H9 (cell line): ENCODE results near the gene LIX1L. TPM values are rescaled to one million over a fixed set of nuclear protein-coding genes. Genes with fewer than 3 reads are reported as not detected.

Experiments used
- DNase-seq: peaks from one replicate; pipeline ENCODE4 v3.0.0-alpha.2; 2017
- H2AFZ ChIP-seq: one replicate; pipeline ENCODE4 v1.6.1; 2013; ENCODE audit warnings: mild to moderate bottlenecking, low read length, control low read depth, moderate library complexity
- H2AK5ac ChIP-seq: 2 replicates; pipeline ENCODE4 v1.6.1; 2013; ENCODE audit warnings: low read length, control low read depth, mixed read lengths; ENCODE audit not compliant: insufficient read length
- H2BK120ac ChIP-seq: one replicate; pipeline ENCODE4 v1.6.1; 2013; ENCODE audit warnings: low read depth, mild to moderate bottlenecking, low read length, control low read depth, inconsistent platforms; ENCODE audit not compliant: poor library complexity, severe bottlenecking
- H2BK12ac ChIP-seq: 2 replicates; pipeline ENCODE4 v1.6.1; 2013; ENCODE audit warnings: low read length, control low read depth, mixed read lengths, low read depth; ENCODE audit not compliant: insufficient read length
- H2BK15ac ChIP-seq: 2 replicates; pipeline ENCODE4 v1.6.1; 2013; ENCODE audit warnings: low read depth, low read length, control low read depth
- H2BK20ac ChIP-seq: one replicate; pipeline ENCODE4 v1.6.1; 2013; ENCODE audit warnings: low read depth, mild to moderate bottlenecking, low read length, control low read depth, inconsistent platforms; ENCODE audit not compliant: poor library complexity, severe bottlenecking
- H2BK5ac ChIP-seq: 2 replicates; pipeline ENCODE4 v1.6.1; 2013; ENCODE audit warnings: low read length, control low read depth, mixed read lengths; ENCODE audit not compliant: insufficient read length
- H3K14ac ChIP-seq: 2 replicates; pipeline ENCODE4 v1.6.1; 2013; ENCODE audit warnings: low read length, control low read depth; ENCODE audit not compliant: insufficient read depth
- H3K18ac ChIP-seq: 2 replicates; pipeline ENCODE4 v1.6.1; 2013; ENCODE audit warnings: low read depth, mild to moderate bottlenecking, mixed read lengths, low read length, control low read depth; ENCODE audit not compliant: insufficient read length
- H3K23ac ChIP-seq: 2 replicates; pipeline ENCODE4 v1.6.1; 2013; ENCODE audit warnings: low read length, control low read depth, mixed read lengths, low read depth; ENCODE audit not compliant: insufficient read length
- H3K23me2 ChIP-seq: 2 replicates; pipeline ENCODE4 v1.6.1; 2013; ENCODE audit warnings: low read depth, mild to moderate bottlenecking, mixed read lengths, low read length, control low read depth; ENCODE audit not compliant: insufficient read length, poor library complexity, severe bottlenecking
- H3K27ac ChIP-seq: 2 replicates; pipeline ENCODE4 v1.5.1; 2013; ENCODE audit warnings: low read length, control low read depth, mixed read lengths, low read depth; ENCODE audit not compliant: insufficient read length
- H3K27me3 ChIP-seq: 2 replicates; pipeline ENCODE4 v1.6.1; 2013; ENCODE audit warnings: low read length, control low read depth, inconsistent platforms; ENCODE audit not compliant: insufficient read depth
- H3K4ac ChIP-seq: 2 replicates; pipeline ENCODE4 v1.6.1; 2013; ENCODE audit warnings: low read depth, mild to moderate bottlenecking, control low read depth, inconsistent platforms, low read length, moderate library complexity
- H3K4me1 ChIP-seq: 2 replicates; pipeline ENCODE4 v1.6.1; 2013; ENCODE audit warnings: low read length, control low read depth, inconsistent platforms; ENCODE audit not compliant: insufficient read depth
- H3K4me2 ChIP-seq: 2 replicates; pipeline ENCODE4 v1.6.1; 2013; ENCODE audit warnings: low read length, control low read depth, mixed read lengths; ENCODE audit not compliant: insufficient read length, insufficient read depth
- H3K56ac ChIP-seq: 2 replicates; pipeline ENCODE4 v1.6.1; 2013; ENCODE audit warnings: low read depth, mild to moderate bottlenecking, mixed read lengths, low read length, control low read depth; ENCODE audit not compliant: insufficient read length
- H3K79me1 ChIP-seq: 2 replicates; pipeline ENCODE4 v1.6.1; 2013; ENCODE audit warnings: low read depth, mild to moderate bottlenecking, moderate library complexity, low read length, control low read depth, inconsistent platforms; ENCODE audit not compliant: insufficient read depth, poor library complexity, severe bottlenecking
- H3K79me2 ChIP-seq: 2 replicates; pipeline ENCODE4 v1.6.1; 2013; ENCODE audit warnings: low read length, control low read depth, inconsistent platforms; ENCODE audit not compliant: insufficient read depth
- H3K9ac ChIP-seq: 2 replicates; pipeline ENCODE4 v1.6.1; 2013; ENCODE audit warnings: low read length, control low read depth, mixed read lengths; ENCODE audit not compliant: insufficient read length; ENCODE audit errors: extremely low read depth
- H3K9me3 ChIP-seq: one replicate; pipeline ENCODE4 v1.6.1; 2013; ENCODE audit warnings: low read depth, low read length, inconsistent platforms; ENCODE audit not compliant: control insufficient read depth
- H3T11ph ChIP-seq: one replicate; pipeline ENCODE4 v1.6.1; 2013; ENCODE audit warnings: mild to moderate bottlenecking, low read length, control low read depth, inconsistent platforms
- H4K20me1 ChIP-seq: one replicate; pipeline ENCODE4 v1.6.1; 2013; ENCODE audit not compliant: control insufficient read depth, insufficient read length, insufficient read depth
- H4K5ac ChIP-seq: 2 replicates; pipeline ENCODE4 v1.6.1; 2013; ENCODE audit warnings: low read depth, mild to moderate bottlenecking, mixed read lengths, low read length, control low read depth; ENCODE audit not compliant: insufficient read length
- H4K8ac ChIP-seq: replicated peaks from 2 replicates; pipeline ENCODE4 v1.6.1; 2013; ENCODE audit warnings: low read length, control low read depth, mixed read lengths, low read depth; ENCODE audit not compliant: insufficient read length
- H4K91ac ChIP-seq: 2 replicates; pipeline ENCODE4 v1.6.1; 2013; ENCODE audit warnings: low read depth, mild to moderate bottlenecking, moderate library complexity, mixed read lengths, low read length, control low read depth; ENCODE audit not compliant: insufficient read length
- H3K27ac Mint-ChIP-seq, 3 experiments: 2 replicates in 2 of 3; 3 replicates in 1 of 3; pipeline ENCODE4 v1.8.0; 2020 to 2021; ENCODE audit warnings: mixed read lengths in 3 of 3, mild to moderate bottlenecking in 1 of 3, moderate library complexity in 1 of 3
- H3K27me3 Mint-ChIP-seq: 2 replicates; pipeline ENCODE4 v1.8.0; 2021; ENCODE audit warnings: low read depth, mild to moderate bottlenecking, moderate library complexity, mixed read lengths
- H3K36me3 Mint-ChIP-seq, 3 experiments: 2 replicates in 2 of 3; 3 replicates in 1 of 3; pipeline ENCODE4 v1.8.0; 2020 to 2021; ENCODE audit warnings: low read depth in 3 of 3, mixed read lengths in 3 of 3; ENCODE audit not compliant: insufficient read depth in 1 of 3
- H3K4me1 Mint-ChIP-seq, 2 experiments: 2 replicates each; pipeline ENCODE4 v1.8.0; 2020; ENCODE audit warnings: mixed read lengths in 2 of 2
- H3K4me3 Mint-ChIP-seq, 2 experiments: 2 replicates in 1 of 2; 3 replicates in 1 of 2; pipeline ENCODE4 v1.8.0; 2020 to 2021; ENCODE audit warnings: mild to moderate bottlenecking in 2 of 2, mixed read lengths in 2 of 2, moderate library complexity in 1 of 2
- H3K9me3 Mint-ChIP-seq, 2 experiments: 2 replicates in 1 of 2; 3 replicates in 1 of 2; pipeline ENCODE4 v1.8.0; 2020; ENCODE audit warnings: mild to moderate bottlenecking in 2 of 2, mixed read lengths in 2 of 2, moderate library complexity in 1 of 2
- WGBS: extraction: QIAGEN DNeasy Blood & Tissue Kit; methylation state at CpG from one replicate; pipeline ENCODE4 v1.1.7; 2013; ENCODE audit warnings: missing lambda C conversion rate, low lambda C conversion rate, mixed read lengths; ENCODE audit not compliant: insufficient read length; ENCODE audit errors: extremely low coverage; 5-methylcytosine and 5-hydroxymethylcytosine counted together
- total RNA-seq: library from RNA; stranded (reverse); gene quantifications from 2 replicates; pipeline ENCODE4 v1.2.1, GENCODE V29; 2021
- TF ChIP-seq, protein P1 (sequence below): fragments of 200-600 bp; sonication (generic); conservative IDR thresholded peaks from 3 replicates; pipeline ENCODE4 v1.8.0; 2021; ENCODE audit warnings: antibody characterized with exemption, mild to moderate bottlenecking

The LIX1L gene
- total RNA-seq, 1 experiment from 2014 or later: 5.9 TPM

GRCh38 chr1:145972580-145972979 lies 14.8 kb upstream of the LIX1L start:
- no peak for DNase-seq
- Histone ChIP-seq H3K9ac (no peak overlapping the region), H3K79me2 (no peaks in the 10 kb centered on the region)

More at GRCh38 chr1:145972580-145972979, 14.8 kb upstream of the LIX1L start:
- Histone ChIP-seq H4K8ac (no peak overlapping the region), H3K9me3 (no peaks in the 10 kb centered on the region), H3K4me2 (no peak overlapping the region), H2AK5ac (no peak overlapping the region), H3K4ac (no peak overlapping the region), H3T11ph (no peak overlapping the region), H2BK5ac (no peak overlapping the region), H4K91ac (no peak overlapping the region), H3K4me1 (no peaks in the 10 kb centered on the region), H2BK120ac (no peak overlapping the region), H3K18ac (no peak overlapping the region), H2BK15ac (no peak overlapping the region), H3K23ac (no peak overlapping the region), H3K27me3 (no peaks in the 10 kb centered on the region), H3K23me2 (no peaks in the 10 kb centered on the region), H3K79me1 (no peaks in the 10 kb centered on the region), H2BK12ac (no peak overlapping the region), H2BK20ac (no peak overlapping the region), H4K20me1 (no peaks in the 10 kb centered on the region), H3K14ac (no peak overlapping the region), H4K5ac (no peak overlapping the region), H3K27ac (no peak overlapping the region), H2AFZ (no peak overlapping the region), H3K56ac (no peak overlapping the region)
- H3K9me3 Mint-ChIP-seq: peaks cover under 1% of the 10 kb centered on the region in 2 experiments; a peak in 3 of 5 replicates
- peaks cover 0 to under 1% (median 0%) of the 10 kb centered on the region in 3 experiments; a peak in 1 of 7 replicates for H3K36me3 Mint-ChIP-seq
- no peak overlapping the region for H3K27ac Mint-ChIP-seq
- TF ChIP-seq, protein P1, sequence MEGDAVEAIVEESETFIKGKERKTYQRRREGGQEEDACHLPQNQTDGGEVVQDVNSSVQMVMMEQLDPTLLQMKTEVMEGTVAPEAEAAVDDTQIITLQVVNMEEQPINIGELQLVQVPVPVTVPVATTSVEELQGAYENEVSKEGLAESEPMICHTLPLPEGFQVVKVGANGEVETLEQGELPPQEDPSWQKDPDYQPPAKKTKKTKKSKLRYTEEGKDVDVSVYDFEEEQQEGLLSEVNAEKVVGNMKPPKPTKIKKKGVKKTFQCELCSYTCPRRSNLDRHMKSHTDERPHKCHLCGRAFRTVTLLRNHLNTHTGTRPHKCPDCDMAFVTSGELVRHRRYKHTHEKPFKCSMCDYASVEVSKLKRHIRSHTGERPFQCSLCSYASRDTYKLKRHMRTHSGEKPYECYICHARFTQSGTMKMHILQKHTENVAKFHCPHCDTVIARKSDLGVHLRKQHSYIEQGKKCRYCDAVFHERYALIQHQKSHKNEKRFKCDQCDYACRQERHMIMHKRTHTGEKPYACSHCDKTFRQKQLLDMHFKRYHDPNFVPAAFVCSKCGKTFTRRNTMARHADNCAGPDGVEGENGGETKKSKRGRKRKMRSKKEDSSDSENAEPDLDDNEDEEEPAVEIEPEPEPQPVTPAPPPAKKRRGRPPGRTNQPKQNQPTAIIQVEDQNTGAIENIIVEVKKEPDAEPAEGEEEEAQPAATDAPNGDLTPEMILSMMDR: no peak
- H3K4me3 Mint-ChIP-seq: no peak overlapping the region
- no CpG with 5 or more reads among the region's 7 CpGs for WGBS
- H3K27me3 Mint-ChIP-seq: no peaks in the 10 kb centered on the region
- peaks cover 0 to 6% of the 10 kb centered on the region in 2 experiments; a peak in 2 of 4 replicates for H3K4me1 Mint-ChIP-seq
